HG03457 (cell line): ENCODE results near the gene ABCB1.
"Not testable (repeated sequence)": the region's sequence is repeated elsewhere in the genome, so short reads cannot be mapped to it uniquely, and the experiment has no call there.

Experiments used
- ATAC-seq: cut with Tn5 transposase; IDR thresholded peaks from one replicate; pipeline ENCODE4 v1.9.1; 2021; ENCODE audit warnings: moderate number of reproducible peaks; ENCODE audit not compliant: unreplicated experiment

The ABCB1 gene

GRCh38 chr7:87580636-87581035, 20.0 kb downstream of the ABCB1 start:
- no peak for ATAC-seq

- no peak for ATAC-seq
Observed at GRCh38 chr7:87575521-87575920, 25.2 kb downstream of the ABCB1 start.

- no peak for ATAC-seq
Observed at GRCh38 chr7:87574630-87575029, 26.1 kb downstream of the ABCB1 start.

GRCh38 chr7:87572513-87572912, 28.2 kb downstream of the ABCB1 start:
- not testable (repeated sequence) for ATAC-seq

GRCh38 chr7:87570178-87570577, 30.5 kb downstream of the ABCB1 start:
- no peak for ATAC-seq

GRCh38 chr7:87567052-87567451, 33.6 kb downstream of the ABCB1 start:
- ATAC-seq, result no peak

GRCh38 chr7:87566311-87566900, 34.3 kb downstream of the ABCB1 start:
- ATAC-seq, result no peak

GRCh38 chr7:87565877-87566276, 34.8 kb downstream of the ABCB1 start:
- ATAC-seq, result no peak

- ATAC-seq, result peak; percentile 88
Observed at GRCh38 chr7:87564296-87564963, 36.3 kb downstream of the ABCB1 start.

GRCh38 chr7:87561702-87562101, 39.0 kb downstream of the ABCB1 start:
- ATAC-seq, result no peak

- ATAC-seq, result no peak
Observed at GRCh38 chr7:87561102-87561501, 39.6 kb downstream of the ABCB1 start.

GRCh38 chr7:87552351-87552900, 48.3 kb downstream of the ABCB1 start:
- ATAC-seq, result no peak

GRCh38 chr7:87548123-87548919, 52.4 kb downstream of the ABCB1 start:
- ATAC-seq, result no peak

- no peak for ATAC-seq
Observed at GRCh38 chr7:87545760-87546159, 54.9 kb downstream of the ABCB1 start.

- peak; percentile 61 for ATAC-seq
Observed at GRCh38 chr7:87543623-87544022, 57.1 kb downstream of the ABCB1 start.

- no peak for ATAC-seq
Observed at GRCh38 chr7:87541648-87542047, 59.0 kb downstream of the ABCB1 start.

- no peak for ATAC-seq
Observed at GRCh38 chr7:87538052-87538451, 62.6 kb downstream of the ABCB1 start.

GRCh38 chr7:87534072-87534471, 66.6 kb downstream of the ABCB1 start:
- ATAC-seq, result no peak

- ATAC-seq, result no peak
Observed at GRCh38 chr7:87530126-87530525, 70.6 kb downstream of the ABCB1 start.

GRCh38 chr7:87528730-87529129, 72.0 kb downstream of the ABCB1 start:
- ATAC-seq, result no peak

GRCh38 chr7:87518735-87519134, 81.9 kb downstream of the ABCB1 start:
- ATAC-seq, result no peak

- no peak for ATAC-seq
Observed at GRCh38 chr7:87517891-87518290, 82.8 kb downstream of the ABCB1 start.
